Stimulated activated CD4-positive, alpha-beta T cell treated with anti-CD3 and anti-CD28 coated beads, TNF-alpha, amount 100 ng/mL, for 4 hours (primary cell): Measurements from ENCODE around the gene PRSS56.

Experiments used
- DNase-seq, 3 experiments: peaks; one replicate each; pipeline ENCODE4 v3.0.0-alpha.2; 2020; ENCODE audit warnings: low read depth in 3 of 3

The PRSS56 gene

DNA sequence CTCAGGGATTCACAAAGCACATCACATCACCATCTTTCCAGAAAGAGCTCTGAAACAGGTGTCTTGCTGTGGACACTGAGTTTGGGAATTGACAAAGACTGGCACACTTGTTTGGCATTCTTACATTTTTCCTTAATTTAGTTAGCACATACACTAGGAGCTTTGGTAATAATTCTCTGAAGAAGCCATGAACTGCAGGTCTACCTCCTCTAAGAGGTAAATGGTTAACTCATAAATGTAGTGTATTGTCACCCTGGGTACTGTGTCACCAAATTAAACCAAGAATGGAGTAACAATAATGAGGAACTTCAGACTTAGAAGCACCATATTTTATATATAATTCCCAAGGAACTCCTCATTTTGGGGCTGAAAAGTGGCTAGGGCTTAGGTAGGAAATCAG lies 52.9 kb downstream of the PRSS56 start:
- no peak for DNase-seq

DNA sequence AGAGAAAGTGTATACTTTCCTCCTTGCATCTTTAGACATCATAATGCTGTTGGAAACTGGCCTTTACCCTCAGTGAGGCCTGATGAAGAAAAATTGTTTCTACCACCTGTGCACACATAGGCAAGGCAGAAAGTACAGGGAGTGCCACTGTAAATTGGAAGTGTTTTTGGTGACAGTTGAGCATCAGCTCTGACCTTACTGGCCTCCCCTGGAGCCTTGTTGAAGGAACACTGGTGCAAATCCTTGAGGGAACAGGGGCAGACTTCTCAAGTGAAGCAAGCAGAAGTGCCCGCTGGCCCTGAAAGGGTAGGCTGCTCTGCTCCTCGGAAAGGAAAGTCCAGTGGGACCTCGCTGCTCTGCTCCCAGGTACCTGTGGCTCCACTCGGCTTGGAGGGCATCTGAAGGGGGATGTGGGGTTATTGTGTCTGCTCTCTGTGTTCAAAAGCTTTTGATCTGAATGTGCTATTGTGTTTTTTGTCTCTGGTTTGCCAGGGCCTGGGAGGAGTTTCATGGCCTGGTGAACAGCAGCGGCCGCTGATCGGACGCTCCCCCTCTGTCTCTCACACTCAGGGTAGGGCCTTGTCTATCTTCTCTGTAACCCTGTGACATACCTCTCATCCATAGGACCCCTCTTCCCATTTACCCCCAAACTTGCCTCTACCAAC lies 53.7 kb downstream of the PRSS56 start:
- no peak for DNase-seq

DNA sequence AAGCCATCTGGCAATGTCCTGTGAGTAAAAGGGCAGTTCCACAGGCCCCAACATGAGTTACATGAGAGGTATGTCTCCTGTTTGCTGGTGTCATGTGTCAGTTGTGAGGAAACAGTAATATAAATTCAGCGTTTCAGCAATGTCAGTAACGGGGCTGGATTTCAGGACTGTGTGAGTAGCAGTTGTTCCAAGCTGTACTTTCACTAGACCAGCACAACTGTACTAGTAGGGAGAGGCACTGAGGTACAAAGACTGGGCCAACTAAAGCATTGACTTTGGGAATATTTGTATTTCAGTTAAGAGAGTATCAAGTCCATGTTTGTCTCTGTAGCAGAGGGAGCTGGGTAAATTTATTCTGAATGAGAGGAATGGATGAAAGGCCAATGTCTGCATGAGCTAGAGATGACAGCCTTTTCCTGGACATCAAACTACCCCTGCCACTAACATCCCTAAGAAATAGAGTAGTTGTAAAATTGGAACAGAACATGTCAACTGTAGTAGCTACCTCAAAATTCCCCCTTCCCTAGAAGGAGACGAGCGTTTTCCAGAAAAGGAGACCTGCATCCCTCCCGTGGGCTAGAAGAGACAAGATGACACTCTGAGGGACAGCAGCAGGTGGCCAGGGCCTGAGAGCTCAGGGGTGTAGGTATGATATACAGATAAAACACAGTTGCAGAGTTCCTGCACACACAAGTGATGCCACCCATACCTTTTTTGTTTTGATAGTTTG lies 54.7 kb downstream of the PRSS56 start:
- no peak for DNase-seq
